Prostate gland (tissue), 2 donors: Measurements from ENCODE around the gene CGA. TPM values are rescaled to one million over a fixed set of nuclear protein-coding genes. Genes with fewer than 3 reads are reported as not detected.

Source experiments
- DNase-seq: peaks from one replicate; pipeline ENCODE4 v3.0.0-alpha.2; 2019; ENCODE audit warnings: low spot score
- H3K27ac ChIP-seq, 2 donors: fragments of 200-600 bp; sonication (generic); 2 replicates each; pipeline ENCODE4 v1.5.1; 2017 to 2019
- H3K27me3 ChIP-seq: fragments of 200-600 bp; sonication (generic); replicated peaks from 2 replicates; pipeline ENCODE4 v1.5.1; 2019; ENCODE audit not compliant: insufficient read depth
- H3K36me3 ChIP-seq, 2 donors: fragments of 200-600 bp; sonication (generic); 1 replicate in 1 of 2; 2 replicates in 1 of 2; pipeline versions ENCODE4 v1.5.1 to v1.8.1; 2017 to 2019
- H3K4me1 ChIP-seq: fragments of 200-600 bp; sonication (generic); replicated peaks from 2 replicates; pipeline ENCODE4 v1.5.1; 2019
- H3K4me3 ChIP-seq, 2 donors: fragments of 200-600 bp; sonication (generic); 2 replicates each; pipeline ENCODE4 v1.5.1; 2017 to 2019
- H3K9me3 ChIP-seq: fragments of 200-600 bp; sonication (generic); 2 replicates; pipeline ENCODE4 v1.5.1; 2017
- POLR2A ChIP-seq: fragments of 450-650 bp; IDR thresholded peaks from one replicate; pipeline ENCODE4 v1.6.1; 2016; ENCODE audit warnings: antibody characterized with exemption, mild to moderate bottlenecking
- POLR2AphosphoS5 ChIP-seq: sonication (generic); formaldehyde crosslinking; IDR thresholded peaks from one replicate; pipeline ENCODE4 v1.6.1; 2017; ENCODE audit warnings: antibody characterized with exemption
- WGBS: methylation state at CpG from one replicate; pipeline ENCODE4 v1.1.5; 2018; 5-methylcytosine and 5-hydroxymethylcytosine counted together
- intact Hi-C: fragments of 100-400 bp; cut with DNase I; formaldehyde crosslinking; loops from one replicate; pipeline ENCODE4 v1.14.2; 2022
- total RNA-seq, 2 donors: library from RNA; depleted of rRNA; stranded (reverse); fragments of >200 nt; gene quantifications; one replicate each; pipeline ENCODE4 v1.1.0, GENCODE V29; 2016
- TF ChIP-seq, protein P1 (sequence below), 4 experiments: fragments of 200-600 bp in 2 of 4; fragments of 450-650 bp in 2 of 4; sonication (generic) in 2 of 4; IDR thresholded peaks; 1 replicate in 3 of 4; 2 replicates in 1 of 4; pipeline ENCODE4 v1.5.1; 2016 to 2019; ENCODE audit warnings: antibody characterized with exemption in 4 of 4, mild to moderate bottlenecking in 2 of 4, moderate library complexity in 2 of 4

CGA gene
- total RNA-seq, 2 donors from 2014 or later, result 2.2 TPM; not detected in 1

GRCh38 chr6:87082160-87082721 lies 12.7 kb downstream of the CGA start:
- 79% methylated on average over 2 of the region's 2 CpGs for WGBS
- Histone ChIP-seq H3K4me3 (no peak overlapping the region), H3K4me1 (no peaks in the 10 kb centered on the region), H3K9me3 (no peaks in the 10 kb centered on the region), H3K27me3 (no peaks in the 10 kb centered on the region), H3K27ac (no peak overlapping the region), H3K36me3 (no peaks in the 10 kb centered on the region)
- TF ChIP-seq POLR2A (no peak), POLR2AphosphoS5 (no peak)
- DNase-seq, result no peak
- intact Hi-C loops, result no loop called here

GRCh38 chr6:87078983-87079616 lies 15.8 kb downstream of the CGA start:
- no peak for TF ChIP-seq POLR2A
- TF ChIP-seq, protein P1, sequence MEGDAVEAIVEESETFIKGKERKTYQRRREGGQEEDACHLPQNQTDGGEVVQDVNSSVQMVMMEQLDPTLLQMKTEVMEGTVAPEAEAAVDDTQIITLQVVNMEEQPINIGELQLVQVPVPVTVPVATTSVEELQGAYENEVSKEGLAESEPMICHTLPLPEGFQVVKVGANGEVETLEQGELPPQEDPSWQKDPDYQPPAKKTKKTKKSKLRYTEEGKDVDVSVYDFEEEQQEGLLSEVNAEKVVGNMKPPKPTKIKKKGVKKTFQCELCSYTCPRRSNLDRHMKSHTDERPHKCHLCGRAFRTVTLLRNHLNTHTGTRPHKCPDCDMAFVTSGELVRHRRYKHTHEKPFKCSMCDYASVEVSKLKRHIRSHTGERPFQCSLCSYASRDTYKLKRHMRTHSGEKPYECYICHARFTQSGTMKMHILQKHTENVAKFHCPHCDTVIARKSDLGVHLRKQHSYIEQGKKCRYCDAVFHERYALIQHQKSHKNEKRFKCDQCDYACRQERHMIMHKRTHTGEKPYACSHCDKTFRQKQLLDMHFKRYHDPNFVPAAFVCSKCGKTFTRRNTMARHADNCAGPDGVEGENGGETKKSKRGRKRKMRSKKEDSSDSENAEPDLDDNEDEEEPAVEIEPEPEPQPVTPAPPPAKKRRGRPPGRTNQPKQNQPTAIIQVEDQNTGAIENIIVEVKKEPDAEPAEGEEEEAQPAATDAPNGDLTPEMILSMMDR (IDR thresholded peaks at IDR 0.05), result peak in 3 of 4 experiments; percentile 5 to 29 (median 20)
- no peak overlapping the region for H3K4me3 ChIP-seq
- no peak overlapping the region for H3K27ac ChIP-seq
- no peaks in the 10 kb centered on the region for H3K27me3 ChIP-seq
- WGBS, result 51% methylated on average over 8 of the region's 8 CpGs
- H3K4me1 ChIP-seq, result no peaks in the 10 kb centered on the region
- DNase-seq, result peak; percentile 11
- intact Hi-C loops, result no loop called here
- H3K36me3 ChIP-seq, result no peaks in the 10 kb centered on the region
- H3K9me3 ChIP-seq, result no peaks in the 10 kb centered on the region

DNA sequence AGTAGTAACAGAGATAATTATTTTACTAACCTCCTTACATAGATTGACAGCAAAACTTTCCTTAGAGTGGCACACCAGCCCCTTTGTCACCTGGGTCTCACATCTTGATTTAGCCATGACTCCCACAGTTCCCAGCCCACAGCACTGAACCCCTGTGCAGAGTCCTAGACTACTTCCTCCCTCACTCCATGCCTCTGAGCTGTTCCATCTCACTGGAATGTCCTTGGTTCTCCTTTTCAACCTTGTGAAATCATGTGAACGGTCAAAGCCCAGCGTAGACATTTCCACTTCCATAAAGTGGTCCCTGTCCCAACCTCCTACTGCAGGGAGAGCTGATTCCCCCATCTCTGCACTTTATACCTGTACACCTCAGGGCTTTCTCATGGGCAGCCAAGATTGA lies 19.7 kb downstream of the CGA start:
- DNase-seq, result no peak
- intact Hi-C loops, result no loop called here

DNA sequence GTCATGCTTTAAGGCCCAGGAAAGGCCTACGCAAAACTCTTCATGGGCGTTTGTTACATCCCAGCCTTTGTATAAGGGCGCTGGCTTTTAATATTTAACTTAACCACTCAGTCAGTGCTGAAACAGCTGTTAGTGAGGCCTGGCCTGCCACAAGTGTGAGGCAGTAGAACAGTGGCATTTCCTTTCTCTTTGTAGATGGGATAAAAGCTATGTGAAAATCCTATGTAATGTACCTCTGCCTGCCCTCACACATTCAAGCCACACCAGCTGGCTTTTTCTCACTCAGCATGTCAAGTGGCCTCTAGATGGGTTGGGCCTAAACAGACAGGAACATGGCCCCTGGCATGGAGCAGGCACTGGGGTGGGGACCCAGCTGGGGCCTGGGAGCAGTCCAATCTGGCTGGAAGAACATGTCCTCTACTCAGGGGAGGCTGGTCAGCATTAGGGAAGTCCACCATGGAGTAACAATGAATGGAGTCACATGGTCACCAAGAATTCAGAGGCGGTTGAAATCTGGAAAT lies 20.7 kb downstream of the CGA start:
- DNase-seq, result no peak
- no peaks in the 10 kb centered on the region for H3K9me3 ChIP-seq
- H3K4me1 ChIP-seq, result no peaks in the 10 kb centered on the region
- H3K36me3 ChIP-seq, result no peaks in the 10 kb centered on the region
- H3K27me3 ChIP-seq, result no peaks in the 10 kb centered on the region
- no peak overlapping the region for H3K27ac ChIP-seq
- intact Hi-C loops, result no loop called here
- WGBS, result 86% methylated on average over 4 of the region's 4 CpGs
- H3K4me3 ChIP-seq, result no peak overlapping the region
- TF ChIP-seq POLR2A, result no peak
- TF ChIP-seq POLR2AphosphoS5, result no peak
- TF ChIP-seq, protein P1 (IDR thresholded peaks at IDR 0.05), result no peak

More for the DNA sequence above, 19.7 kb downstream of the CGA start:
- WGBS, result 65% methylated on average over 2 of the region's 2 CpGs
- no peak overlapping the region for H3K27ac ChIP-seq
- TF ChIP-seq POLR2A, result no peak
- no peak for TF ChIP-seq POLR2AphosphoS5
- TF ChIP-seq, protein P1 (IDR thresholded peaks at IDR 0.05), result no peak
- H3K4me3 ChIP-seq, result no peak overlapping the region
- no peaks in the 10 kb centered on the region for H3K4me1 ChIP-seq
- no peaks in the 10 kb centered on the region for H3K9me3 ChIP-seq
- H3K27me3 ChIP-seq, result no peaks in the 10 kb centered on the region
- H3K36me3 ChIP-seq, result no peaks in the 10 kb centered on the region

DNA sequence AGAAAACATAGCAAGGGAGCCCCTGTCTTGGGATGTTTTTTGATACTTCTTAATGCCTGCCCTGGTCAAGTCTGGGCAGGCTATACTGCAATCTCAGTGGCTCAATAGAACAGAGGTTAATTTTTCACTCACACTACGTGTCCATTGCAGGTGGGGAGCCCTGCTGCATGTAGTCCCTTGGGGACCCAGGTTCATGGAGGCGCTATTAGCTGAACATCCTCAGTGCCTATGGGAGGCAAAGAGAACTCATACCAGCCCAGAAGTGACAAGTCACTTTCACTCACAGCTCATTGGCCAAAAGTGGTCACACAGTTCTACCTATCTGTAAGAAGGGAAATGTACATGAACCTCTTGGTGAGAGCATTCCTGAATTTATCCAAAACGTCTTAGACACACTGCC lies 23.2 kb downstream of the CGA start:
- intact Hi-C loops, result no loop called here
- Histone ChIP-seq H3K27me3 (no peaks in the 10 kb centered on the region), H3K4me3 (no peak overlapping the region), H3K9me3 (no peaks in the 10 kb centered on the region), H3K27ac (no peak overlapping the region), H3K36me3 (no peaks in the 10 kb centered on the region), H3K4me1 (no peaks in the 10 kb centered on the region)
- no peak for DNase-seq
- 55% methylated on average over 3 of the region's 3 CpGs for WGBS
- no peak for TF ChIP-seq POLR2AphosphoS5
- no peak for TF ChIP-seq POLR2A
- TF ChIP-seq, protein P1 (IDR thresholded peaks at IDR 0.05), result no peak
